ENCODE results near the gene PCNT.

PCNT gene

GRCh38 chr21:46414965-46415275, 91.0 kb downstream of the PCNT start:
- in situ Hi-C loops (cut with MboI; ENCODE audit: low sequenced_read_pairs, unreplicated experiment) = no loop called here
- no peak for DNase-seq (ENCODE audit: low spot score)
- TF ChIP-seq CTCF (IDR thresholded peaks at IDR 0.05; ENCODE audit: borderline replicate concordance, control extremely low read depth, extremely low read depth, insufficient read depth, missing control alignments) = no peak

DNA sequence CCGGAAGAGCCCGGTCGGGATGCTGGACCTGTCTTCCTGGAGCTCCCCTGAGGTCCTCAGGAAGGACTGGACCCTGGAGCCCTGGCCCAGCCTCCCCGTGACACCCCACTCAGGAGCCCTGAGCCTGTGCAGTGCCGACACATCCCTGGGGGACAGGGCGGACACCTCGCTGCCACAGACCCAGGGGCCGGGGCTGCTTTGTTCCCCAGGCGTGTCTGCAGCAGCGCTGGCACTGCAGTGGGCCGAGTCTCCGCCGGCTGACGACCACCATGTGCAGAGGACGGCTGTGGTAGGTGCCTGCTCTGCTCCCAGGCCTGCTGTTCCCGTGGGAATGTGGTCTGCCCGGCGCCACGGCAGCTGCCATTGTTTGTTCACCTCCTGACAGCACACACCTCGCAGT, 92.6 kb downstream of the PCNT start:
- in situ Hi-C loops (cut with MboI; ENCODE audit: low sequenced_read_pairs, unreplicated experiment) = no loop called here
- no peak for DNase-seq (ENCODE audit: low spot score)
- TF ChIP-seq CTCF (IDR thresholded peaks at IDR 0.05; ENCODE audit: borderline replicate concordance, control extremely low read depth, extremely low read depth, insufficient read depth, missing control alignments) = no peak

GRCh38 chr21:46418265-46418946, 94.5 kb downstream of the PCNT start:
- DNase-seq (ENCODE audit: low spot score) = no peak
- no peak for TF ChIP-seq CTCF (IDR thresholded peaks at IDR 0.05; ENCODE audit: borderline replicate concordance, control extremely low read depth, extremely low read depth, insufficient read depth, missing control alignments)
- in situ Hi-C loops (cut with MboI; ENCODE audit: low sequenced_read_pairs, unreplicated experiment) = no loop called here

- in situ Hi-C loops (cut with MboI; ENCODE audit: low sequenced_read_pairs, unreplicated experiment) = no loop called here
- no peak for TF ChIP-seq CTCF (IDR thresholded peaks at IDR 0.05; ENCODE audit: borderline replicate concordance, control extremely low read depth, extremely low read depth, insufficient read depth, missing control alignments)
- no peak for DNase-seq (ENCODE audit: low spot score)
Measured at GRCh38 chr21:46420241-46421190, 96.6 kb downstream of the PCNT start.

- DNase-seq (ENCODE audit: low spot score) = no peak
- in situ Hi-C loops (cut with MboI; ENCODE audit: low sequenced_read_pairs, unreplicated experiment) = no loop called here
- TF ChIP-seq CTCF (IDR thresholded peaks at IDR 0.05; ENCODE audit: borderline replicate concordance, control extremely low read depth, extremely low read depth, insufficient read depth, missing control alignments) = no peak
Measured at GRCh38 chr21:46421191-46421750, 97.3 kb downstream of the PCNT start.

DNA sequence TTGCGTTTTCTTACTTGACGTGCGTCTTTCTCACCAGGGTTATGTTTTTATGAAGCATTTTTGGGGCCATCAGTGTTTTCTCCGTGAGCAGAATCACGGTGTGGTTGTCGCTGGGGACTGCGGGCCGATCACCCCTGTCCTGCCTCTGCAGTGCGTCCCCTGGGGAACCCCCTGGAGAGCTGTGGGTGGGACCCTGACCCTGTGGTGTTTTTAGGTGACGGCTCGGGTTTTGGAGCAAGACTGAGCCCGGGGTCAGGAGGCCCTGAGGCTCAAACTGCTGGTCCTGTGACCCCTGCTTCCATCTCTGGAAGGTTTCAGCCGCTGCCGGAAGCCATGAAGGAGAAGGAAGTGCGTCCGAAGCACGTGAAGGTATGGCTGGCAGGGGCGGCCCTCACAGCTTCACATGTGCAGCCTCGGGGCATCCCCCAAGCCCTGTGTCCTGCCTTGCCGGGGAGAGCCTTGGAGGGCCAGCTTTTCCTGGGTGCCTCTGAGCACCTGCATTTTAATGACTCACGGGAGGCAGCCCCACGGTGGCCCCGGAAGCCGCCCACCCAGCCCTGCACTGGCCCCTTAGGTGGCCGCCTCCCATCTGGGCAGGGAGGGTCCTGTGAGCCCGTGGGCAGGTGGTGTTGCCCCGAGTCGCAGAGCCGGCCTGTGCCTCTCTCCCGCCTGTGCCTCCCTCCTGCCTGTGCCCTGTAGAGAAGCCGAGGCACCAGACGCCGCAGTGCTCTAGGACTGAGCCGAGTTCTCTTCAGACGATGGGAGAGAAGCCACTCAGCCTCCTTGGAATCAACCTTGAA, 98.0 kb downstream of the PCNT start:
- in situ Hi-C loops (cut with MboI; ENCODE audit: low sequenced_read_pairs, unreplicated experiment) = no loop called here
- no peak for TF ChIP-seq CTCF (IDR thresholded peaks at IDR 0.05; ENCODE audit: borderline replicate concordance, control extremely low read depth, extremely low read depth, insufficient read depth, missing control alignments)
- DNase-seq (ENCODE audit: low spot score) = no peak
